Right lobe of liver (tissue), 4 donors: ENCODE data around the gene RNU4-1.

Source experiments
- POLR2A ChIP-seq: fragments of 450-650 bp; IDR thresholded peaks from one replicate; pipeline ENCODE4 v1.6.1; 2017; ENCODE audit warnings: antibody characterized with exemption, mild to moderate bottlenecking
- TF ChIP-seq, protein P1 (sequence below), 4 donors: fragments of 200-600 bp in 3 of 4; fragments of 450-650 bp in 1 of 4; IDR thresholded peaks; one replicate each; pipeline versions ENCODE4 v1.5.1 to v1.8.0; 2016 to 2022; ENCODE audit warnings: antibody characterized with exemption in 4 of 4, mild to moderate bottlenecking in 2 of 4
- donor health status: DM: no; HTN: no; CAD: no.
- donor health status: DM: no; HTN: no; CAD: no.
- donor health status: DM: no; HTN: yes; CAD: no.

DNA sequence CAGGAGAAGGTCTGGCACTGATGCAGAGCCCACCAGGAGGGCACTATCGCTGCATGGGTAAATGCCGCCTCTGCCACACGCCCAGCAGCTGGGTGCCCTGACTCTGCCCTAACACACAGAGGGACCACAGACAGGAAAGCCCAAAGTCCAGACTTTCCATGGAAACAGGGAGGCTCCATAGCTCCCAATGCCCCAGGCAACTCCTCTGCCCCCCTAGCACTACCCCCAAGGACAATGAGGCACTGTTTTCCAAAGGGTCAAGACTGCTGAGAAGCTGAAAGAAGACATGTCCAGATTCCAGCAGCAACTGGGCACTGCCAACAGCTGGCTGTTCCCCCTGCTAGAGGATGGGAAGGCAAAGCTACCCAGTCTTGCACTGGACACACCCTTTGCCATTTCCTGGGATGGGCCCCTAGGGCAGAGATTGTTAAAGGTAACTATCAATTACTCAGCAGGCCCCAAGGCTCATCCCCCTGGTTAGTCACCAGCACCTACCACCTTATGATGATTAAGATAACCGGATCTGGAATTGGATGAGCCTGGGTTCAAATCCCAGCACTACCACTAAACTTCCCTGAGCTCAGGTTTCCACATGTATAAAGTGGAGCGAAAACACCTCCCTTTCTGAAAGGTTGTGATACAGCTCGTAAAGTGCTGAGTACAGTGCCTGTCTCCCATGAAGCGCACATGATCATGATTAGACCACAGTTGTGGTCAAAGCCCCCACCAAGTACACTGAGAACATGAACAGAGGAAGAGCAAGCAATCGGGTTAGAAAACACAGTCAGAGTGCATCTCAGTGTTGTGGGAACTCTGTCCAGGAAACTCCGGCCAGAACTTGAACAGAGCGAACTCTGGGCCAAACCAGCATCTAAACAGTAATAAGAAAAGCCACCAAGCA, 30.8 kb downstream of the RNU4-1 start:
- TF ChIP-seq, protein P1, sequence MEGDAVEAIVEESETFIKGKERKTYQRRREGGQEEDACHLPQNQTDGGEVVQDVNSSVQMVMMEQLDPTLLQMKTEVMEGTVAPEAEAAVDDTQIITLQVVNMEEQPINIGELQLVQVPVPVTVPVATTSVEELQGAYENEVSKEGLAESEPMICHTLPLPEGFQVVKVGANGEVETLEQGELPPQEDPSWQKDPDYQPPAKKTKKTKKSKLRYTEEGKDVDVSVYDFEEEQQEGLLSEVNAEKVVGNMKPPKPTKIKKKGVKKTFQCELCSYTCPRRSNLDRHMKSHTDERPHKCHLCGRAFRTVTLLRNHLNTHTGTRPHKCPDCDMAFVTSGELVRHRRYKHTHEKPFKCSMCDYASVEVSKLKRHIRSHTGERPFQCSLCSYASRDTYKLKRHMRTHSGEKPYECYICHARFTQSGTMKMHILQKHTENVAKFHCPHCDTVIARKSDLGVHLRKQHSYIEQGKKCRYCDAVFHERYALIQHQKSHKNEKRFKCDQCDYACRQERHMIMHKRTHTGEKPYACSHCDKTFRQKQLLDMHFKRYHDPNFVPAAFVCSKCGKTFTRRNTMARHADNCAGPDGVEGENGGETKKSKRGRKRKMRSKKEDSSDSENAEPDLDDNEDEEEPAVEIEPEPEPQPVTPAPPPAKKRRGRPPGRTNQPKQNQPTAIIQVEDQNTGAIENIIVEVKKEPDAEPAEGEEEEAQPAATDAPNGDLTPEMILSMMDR (IDR thresholded peaks at IDR 0.05) = no peak
- TF ChIP-seq POLR2A = no peak
